ENCODE measurements around the gene RBM20. TPM values are rescaled to one million over a fixed set of nuclear protein-coding genes. Genes with fewer than 3 reads are reported as not detected.
A peak's percentile ranks its signal among the peaks of the same experiment; 100 is the strongest.

The RBM20 gene
- total RNA-seq, 1 experiment from 2014 or later: 0.17 TPM

- H3K27ac Mint-ChIP-seq: no peak overlapping the region
- Histone ChIP-seq H3K9ac (ENCODE audit: extremely low read depth, insufficient read length, low read length) (no peak overlapping the region), H3K14ac (ENCODE audit: insufficient read depth, low read length) (no peak overlapping the region), H3K79me2 (ENCODE audit: insufficient read depth, low read length) (no peaks in the 10 kb centered on the region), H4K91ac (ENCODE audit: insufficient read length, low read depth, low read length) (no peak overlapping the region), H3K56ac (ENCODE audit: insufficient read length, low read depth, low read length) (no peak overlapping the region), H3K23me2 (ENCODE audit: insufficient read length, low read depth, low read length, poor library complexity, severe bottlenecking) (peaks cover 11% of the 10 kb centered on the region), H2BK5ac (ENCODE audit: insufficient read length, low read length) (no peak overlapping the region), H2BK20ac (ENCODE audit: low read depth, low read length, poor library complexity, severe bottlenecking) (no peak overlapping the region), H4K20me1 (ENCODE audit: control insufficient read depth, insufficient read depth, insufficient read length) (no peaks in the 10 kb centered on the region), H3K27ac (ENCODE audit: insufficient read length, low read depth, low read length) (no peak overlapping the region), H3K18ac (ENCODE audit: insufficient read length, low read depth, low read length) (no peak overlapping the region), H2AK5ac (ENCODE audit: insufficient read length, low read length) (no peak overlapping the region), H3K9me3 (ENCODE audit: control insufficient read depth, low read depth, low read length) (no peaks in the 10 kb centered on the region), H4K5ac (ENCODE audit: insufficient read length, low read depth, low read length) (no peak overlapping the region), H4K8ac (replicated peaks; ENCODE audit: insufficient read length, low read depth, low read length) (no peak overlapping the region), H2BK120ac (ENCODE audit: low read depth, low read length, poor library complexity, severe bottlenecking) (no peak overlapping the region), H3K79me1 (ENCODE audit: insufficient read depth, low read depth, low read length, poor library complexity, severe bottlenecking) (no peaks in the 10 kb centered on the region), H3K27me3 (ENCODE audit: insufficient read depth, low read length) (no peaks in the 10 kb centered on the region), H2BK12ac (ENCODE audit: insufficient read length, low read depth, low read length) (no peak overlapping the region), H3K4me2 (ENCODE audit: insufficient read depth, insufficient read length, low read length) (no peak overlapping the region), H3K23ac (ENCODE audit: insufficient read length, low read depth, low read length) (no peak overlapping the region), H2BK15ac (ENCODE audit: low read depth, low read length) (no peak overlapping the region), H3K4ac (ENCODE audit: low read depth, low read length) (no peak overlapping the region), H3K4me1 (ENCODE audit: insufficient read depth, low read length) (no peaks in the 10 kb centered on the region; the same call in 1 of the 2 replicates), H3T11ph (ENCODE audit: low read length) (no peak overlapping the region), H2AFZ (ENCODE audit: low read length) (no peak overlapping the region)
- peak overlapping the region; percentile 32 to 66; a peak in 4 of 5 replicates for H3K4me3 Mint-ChIP-seq
- no CpG with 5 or more reads among the region's 2 CpGs for WGBS (ENCODE audit: extremely low coverage, insufficient read length, low lambda C conversion rate)
- H3K4me1 Mint-ChIP-seq: peaks cover 18% of the 10 kb centered on the region in 2 experiments
- no peak for DNase-seq
- no peaks in the 10 kb centered on the region for H3K27me3 Mint-ChIP-seq (ENCODE audit: low read depth)
- peaks cover 0 to 8% (median 4%) of the 10 kb centered on the region in 3 experiments; a peak in 3 of 7 replicates for H3K36me3 Mint-ChIP-seq (ENCODE audit: insufficient read depth in 1 of 3, low read depth in 3 of 3)
- H3K9me3 Mint-ChIP-seq: no peaks in the 10 kb centered on the region; a peak in 1 of 5 replicates
- TF ChIP-seq CTCF (conservative IDR thresholded peaks at IDR 0.05): no peak
Measured at GRCh38 chr10:110873951-110874350, 229.8 kb downstream of the RBM20 start.
